ENCODE results near the gene PDE1C. TPM values are rescaled to one million over a fixed set of nuclear protein-coding genes. Genes with fewer than 3 reads are reported as not detected.

Gene PDE1C
- total RNA-seq, 2 donors from 2014 or later: 0.26 to 0.60 TPM

DNA sequence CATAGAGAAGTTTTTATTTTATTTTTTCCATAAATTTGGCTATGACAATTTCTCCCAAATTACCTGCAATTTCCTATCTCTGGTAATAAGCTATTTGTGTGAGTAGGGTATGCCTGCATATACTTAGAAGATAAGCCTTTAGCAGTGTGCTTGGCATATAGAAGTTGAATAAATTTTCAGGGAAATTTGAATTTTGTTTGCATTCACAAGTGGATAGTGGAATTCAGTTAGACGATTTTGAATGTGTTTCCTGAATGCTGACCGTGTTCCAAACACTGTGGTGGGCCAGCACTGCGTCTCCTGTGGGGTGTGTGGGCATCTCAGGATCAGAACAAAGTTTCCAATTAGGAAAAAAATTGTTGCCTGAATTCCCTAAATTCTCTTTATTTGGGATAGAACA is 283.9 kb downstream of the PDE1C start:
- Histone ChIP-seq H3K4me1 (ENCODE audit: control insufficient read depth, insufficient read depth, low read length) (peaks cover 2% of the 10 kb centered on the region), H3K27ac (ENCODE audit: low read depth, low read length) (no peak overlapping the region), H3K4me3 (ENCODE audit: low read length) (no peak overlapping the region), H3K9ac (ENCODE audit: extremely low read depth, low read length, poor library complexity, severe bottlenecking) (no peak overlapping the region), H3K36me3 (ENCODE audit: control insufficient read depth, insufficient read depth, low read length) (no peaks in the 10 kb centered on the region), H3K9me3 (ENCODE audit: control insufficient read depth, low read length) (no peaks in the 10 kb centered on the region), H3K27me3 (ENCODE audit: control insufficient read depth, insufficient read depth, low read length, poor library complexity, severe bottlenecking) (peaks cover 16% of the 10 kb centered on the region)
- TF ChIP-seq, protein P1, sequence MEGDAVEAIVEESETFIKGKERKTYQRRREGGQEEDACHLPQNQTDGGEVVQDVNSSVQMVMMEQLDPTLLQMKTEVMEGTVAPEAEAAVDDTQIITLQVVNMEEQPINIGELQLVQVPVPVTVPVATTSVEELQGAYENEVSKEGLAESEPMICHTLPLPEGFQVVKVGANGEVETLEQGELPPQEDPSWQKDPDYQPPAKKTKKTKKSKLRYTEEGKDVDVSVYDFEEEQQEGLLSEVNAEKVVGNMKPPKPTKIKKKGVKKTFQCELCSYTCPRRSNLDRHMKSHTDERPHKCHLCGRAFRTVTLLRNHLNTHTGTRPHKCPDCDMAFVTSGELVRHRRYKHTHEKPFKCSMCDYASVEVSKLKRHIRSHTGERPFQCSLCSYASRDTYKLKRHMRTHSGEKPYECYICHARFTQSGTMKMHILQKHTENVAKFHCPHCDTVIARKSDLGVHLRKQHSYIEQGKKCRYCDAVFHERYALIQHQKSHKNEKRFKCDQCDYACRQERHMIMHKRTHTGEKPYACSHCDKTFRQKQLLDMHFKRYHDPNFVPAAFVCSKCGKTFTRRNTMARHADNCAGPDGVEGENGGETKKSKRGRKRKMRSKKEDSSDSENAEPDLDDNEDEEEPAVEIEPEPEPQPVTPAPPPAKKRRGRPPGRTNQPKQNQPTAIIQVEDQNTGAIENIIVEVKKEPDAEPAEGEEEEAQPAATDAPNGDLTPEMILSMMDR (conservative IDR thresholded peaks at IDR 0.05): no peak
- WGBS, 2 experiments (ENCODE audit: insufficient coverage in 1 of 2, insufficient read length in 1 of 2): 90 to 94% methylated on average over 3 of the region's 3 CpGs
- peaks cover 9% of the 10 kb centered on the region for H3K4me1 Mint-ChIP-seq
- peaks cover 85% of the 10 kb centered on the region for H3K27me3 Mint-ChIP-seq (ENCODE audit: insufficient read depth)
- no peak for DNase-seq
- no peaks in the 10 kb centered on the region for H3K36me3 Mint-ChIP-seq (ENCODE audit: low read depth)
- H3K27ac Mint-ChIP-seq: no peak overlapping the region
- H3K9me3 Mint-ChIP-seq: no peaks in the 10 kb centered on the region
- no peak overlapping the region for H3K4me3 Mint-ChIP-seq

DNA sequence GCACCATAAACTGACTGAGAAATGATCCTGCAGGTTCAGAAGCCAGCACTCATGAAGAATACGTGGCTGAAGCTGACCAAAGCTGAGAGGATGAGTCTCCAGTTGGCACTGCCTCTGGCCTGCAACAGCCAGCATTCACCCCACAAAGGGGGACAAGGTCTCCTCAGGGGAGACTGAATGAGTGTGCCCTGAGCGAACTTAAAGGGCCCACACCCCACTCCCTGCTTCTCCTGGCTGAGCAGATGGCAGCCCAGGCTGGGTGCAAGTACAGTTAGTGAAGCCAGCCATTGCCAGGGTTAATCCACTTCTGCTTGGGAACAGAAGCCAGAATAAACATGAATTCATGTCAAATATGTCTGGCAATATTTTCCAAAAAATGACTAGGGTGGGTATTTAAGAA is 285.1 kb downstream of the PDE1C start:
- no peaks in the 10 kb centered on the region for H3K36me3 ChIP-seq (ENCODE audit: control insufficient read depth, insufficient read depth, low read length)
- DNase-seq: no peak
- H3K27ac ChIP-seq (ENCODE audit: low read depth, low read length): no peak overlapping the region
- TF ChIP-seq, protein P1 (conservative IDR thresholded peaks at IDR 0.05): no peak
- H3K27me3 Mint-ChIP-seq (ENCODE audit: insufficient read depth): peaks cover 85% of the 10 kb centered on the region
- peaks cover 3% of the 10 kb centered on the region for H3K4me1 ChIP-seq (ENCODE audit: control insufficient read depth, insufficient read depth, low read length)
- H3K4me3 ChIP-seq (ENCODE audit: low read length): no peak overlapping the region
- H3K4me3 Mint-ChIP-seq: no peak overlapping the region
- H3K27ac Mint-ChIP-seq: no peak overlapping the region
- H3K4me1 Mint-ChIP-seq: peaks cover 6% of the 10 kb centered on the region
- WGBS, 2 experiments (ENCODE audit: insufficient coverage in 1 of 2, insufficient read length in 1 of 2): 82 to 86% methylated on average over 1 to 2 of the region's 2 CpGs
- no peak overlapping the region for H3K9ac ChIP-seq (ENCODE audit: extremely low read depth, low read length, poor library complexity, severe bottlenecking)
- H3K9me3 ChIP-seq (ENCODE audit: control insufficient read depth, low read length): no peaks in the 10 kb centered on the region
- H3K9me3 Mint-ChIP-seq: no peaks in the 10 kb centered on the region
- peaks cover 16% of the 10 kb centered on the region for H3K27me3 ChIP-seq (ENCODE audit: control insufficient read depth, insufficient read depth, low read length, poor library complexity, severe bottlenecking)
- no peaks in the 10 kb centered on the region for H3K36me3 Mint-ChIP-seq (ENCODE audit: low read depth)

DNA sequence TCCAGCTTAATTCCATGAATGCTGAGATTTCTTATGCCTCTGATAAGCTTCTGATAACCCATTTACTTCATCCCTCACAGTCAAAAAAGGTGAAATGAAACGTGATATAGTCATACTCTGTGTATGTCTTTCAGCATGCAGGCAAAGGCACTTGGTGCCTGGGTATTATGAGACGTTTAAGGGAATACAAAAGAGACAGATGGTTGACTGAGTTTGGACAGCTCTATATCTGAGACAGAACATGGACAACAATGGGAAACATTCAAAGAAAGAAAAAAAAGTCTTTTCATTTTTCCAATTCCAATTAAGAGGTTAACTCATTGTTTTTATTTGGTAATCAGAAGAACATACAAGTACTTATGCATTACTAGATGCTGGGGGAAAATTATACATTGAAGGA is 287.0 kb downstream of the PDE1C start:
- H3K27ac Mint-ChIP-seq: no peak overlapping the region
- H3K9ac ChIP-seq (ENCODE audit: extremely low read depth, low read length, poor library complexity, severe bottlenecking): no peak overlapping the region
- TF ChIP-seq, protein P1 (conservative IDR thresholded peaks at IDR 0.05): no peak
- no peaks in the 10 kb centered on the region for H3K36me3 ChIP-seq (ENCODE audit: control insufficient read depth, insufficient read depth, low read length)
- peaks cover 3% of the 10 kb centered on the region for H3K4me1 ChIP-seq (ENCODE audit: control insufficient read depth, insufficient read depth, low read length)
- H3K4me3 ChIP-seq (ENCODE audit: low read length): no peak overlapping the region
- no peaks in the 10 kb centered on the region for H3K9me3 ChIP-seq (ENCODE audit: control insufficient read depth, low read length)
- WGBS, 2 experiments (ENCODE audit: insufficient coverage in 1 of 2, insufficient read length in 1 of 2): 71 to 79% methylated on average over 2 of the region's 2 CpGs
- H3K27me3 ChIP-seq (ENCODE audit: control insufficient read depth, insufficient read depth, low read length, poor library complexity, severe bottlenecking): peaks cover 16% of the 10 kb centered on the region
- H3K4me3 Mint-ChIP-seq: no peak overlapping the region
- no peak overlapping the region for H3K27ac ChIP-seq (ENCODE audit: low read depth, low read length)
- no peaks in the 10 kb centered on the region for H3K36me3 Mint-ChIP-seq (ENCODE audit: low read depth)
- H3K27me3 Mint-ChIP-seq (ENCODE audit: insufficient read depth): peaks cover 85% of the 10 kb centered on the region
- no peak for DNase-seq
- H3K4me1 Mint-ChIP-seq: peaks cover 6% of the 10 kb centered on the region
- H3K9me3 Mint-ChIP-seq: no peaks in the 10 kb centered on the region

Data from endodermal cell (in vitro differentiated cells).